ENCODE data around the gene CLDN9.

- TF ChIP-seq CTCF (IDR thresholded peaks at IDR 0.05) (no peak), EZH2 (IDR thresholded peaks at IDR 0.05; ENCODE audit: borderline replicate concordance, insufficient read depth, low read depth, low read length, poor library complexity, severe bottlenecking) (no peak)
Measured at GRCh38 chr16:3049921-3050481, 37.3 kb downstream of the CLDN9 start.
